Natural killer cell (primary cell): ENCODE measurements around the gene PLCXD1. TPM values are rescaled to one million over a fixed set of nuclear protein-coding genes. Genes with fewer than 3 reads are reported as not detected.

ENCODE experiments used
- ATAC-seq, 3 donors: fragments of 150-1000 bp in 2 of 3; fragments of 200-7000 bp in 1 of 3; cut with Tn5 transposase; 1 replicate in 1 of 3; 2 replicates in 2 of 3; pipeline ENCODE4 v1.10.0; 2021; ENCODE audit warnings: mild to moderate bottlenecking in 2 of 3, moderate library complexity in 2 of 3
- DNase-seq, 2 donors: peaks; one replicate each; pipeline versions ENCODE4 v3.0.0 to v3.0.0-alpha.2; 2013 to 2021; ENCODE audit warnings: mixed read lengths in 1 of 2
- H3K27ac ChIP-seq: one replicate; pipeline ENCODE4 v1.5.1; 2013; ENCODE audit warnings: mild to moderate bottlenecking, low read length
- H3K27me3 ChIP-seq: one replicate; pipeline ENCODE4 v1.6.1; 2013; ENCODE audit warnings: low read length; ENCODE audit not compliant: control insufficient read depth, insufficient read depth
- H3K36me3 ChIP-seq: one replicate; pipeline ENCODE4 v1.6.1; 2013; ENCODE audit warnings: low read length; ENCODE audit not compliant: control insufficient read depth, insufficient read depth
- H3K4me1 ChIP-seq: one replicate; pipeline ENCODE4 v1.6.1; 2013; ENCODE audit warnings: low read length; ENCODE audit not compliant: control insufficient read depth, insufficient read depth
- H3K4me3 ChIP-seq: one replicate; pipeline ENCODE4 v1.5.1; 2013; ENCODE audit warnings: low read length
- H3K9me3 ChIP-seq: one replicate; pipeline ENCODE4 v1.6.1; 2013; ENCODE audit warnings: low read length; ENCODE audit not compliant: control insufficient read depth, insufficient read depth
- H3K27ac Mint-ChIP-seq, 2 donors: one replicate each; pipeline ENCODE4 v1.8.0; 2022; ENCODE audit warnings: mild to moderate bottlenecking in 2 of 2, mixed read lengths in 2 of 2, moderate library complexity in 1 of 2
- H3K27me3 Mint-ChIP-seq, 2 donors: one replicate each; pipeline ENCODE4 v1.8.0; 2022; ENCODE audit warnings: low read depth in 2 of 2, mixed read lengths in 2 of 2
- H3K36me3 Mint-ChIP-seq: one replicate; pipeline ENCODE4 v1.8.0; 2022; ENCODE audit warnings: mixed read lengths
- H3K4me1 Mint-ChIP-seq, 2 donors: one replicate each; pipeline ENCODE4 v1.8.0; 2022; ENCODE audit warnings: mixed read lengths in 2 of 2
- H3K4me3 Mint-ChIP-seq: one replicate; pipeline ENCODE4 v1.8.0; 2022; ENCODE audit warnings: mild to moderate bottlenecking, moderate library complexity, mixed read lengths
- H3K9me3 Mint-ChIP-seq, 2 donors: one replicate each; pipeline ENCODE4 v1.8.0; 2022; ENCODE audit warnings: mixed read lengths in 2 of 2
- WGBS: methylation state at CpG from one replicate; pipeline ENCODE4 v1.1.7; 2013; ENCODE audit warnings: missing lambda C conversion rate; ENCODE audit not compliant: insufficient coverage; 5-methylcytosine and 5-hydroxymethylcytosine counted together
- intact Hi-C: fragments of 100-400 bp; cut with micrococcal nuclease; formaldehyde crosslinking; loops from one replicate; pipeline ENCODE4 v1.14.2; 2022
- total RNA-seq, 4 donors: library from RNA; stranded (reverse); fragments of 120-200 nt in 1 of 4; gene quantifications; one replicate each; pipeline versions ENCODE4 v1.2.3 to v1.2.4, GENCODE V29; 2013 to 2022
- TF ChIP-seq, protein P1 (sequence below): fragments of 200-600 bp; IDR thresholded peaks from one replicate; pipeline ENCODE4 v1.8.0; 2022; ENCODE audit warnings: antibody characterized with exemption

PLCXD1 gene
- total RNA-seq, 3 donors from 2014 or later (not counting 1 experiment from before 2014, with no cell fraction given) = 16.3 to 20.9 (median 16.6) TPM

- no peaks in the 10 kb centered on the region for H3K36me3 Mint-ChIP-seq
- ATAC-seq (no peak), DNase-seq (peak in 1 of 2 donors; percentile 11)
- peaks cover 0 to 2% of the 10 kb centered on the region in 2 donors for H3K4me1 Mint-ChIP-seq
- no peaks in the 10 kb centered on the region for H3K36me3 ChIP-seq
- intact Hi-C loops = loop anchor here (10.0 kb wide), 1 partner anchor 65 kb away; no protein-coding TSS in a partner anchor
- 80% methylated on average over 14 of the region's 24 CpGs for WGBS
- no peak overlapping the region for H3K4me3 Mint-ChIP-seq
- no peaks in the 10 kb centered on the region for H3K4me1 ChIP-seq
- H3K27ac ChIP-seq = no peak overlapping the region
- H3K27ac Mint-ChIP-seq = no peak overlapping the region
- peaks cover 2 to 3% of the 10 kb centered on the region in 2 donors for H3K9me3 Mint-ChIP-seq
- H3K9me3 ChIP-seq = no peaks in the 10 kb centered on the region
- no peak overlapping the region for H3K4me3 ChIP-seq
- TF ChIP-seq, protein P1, sequence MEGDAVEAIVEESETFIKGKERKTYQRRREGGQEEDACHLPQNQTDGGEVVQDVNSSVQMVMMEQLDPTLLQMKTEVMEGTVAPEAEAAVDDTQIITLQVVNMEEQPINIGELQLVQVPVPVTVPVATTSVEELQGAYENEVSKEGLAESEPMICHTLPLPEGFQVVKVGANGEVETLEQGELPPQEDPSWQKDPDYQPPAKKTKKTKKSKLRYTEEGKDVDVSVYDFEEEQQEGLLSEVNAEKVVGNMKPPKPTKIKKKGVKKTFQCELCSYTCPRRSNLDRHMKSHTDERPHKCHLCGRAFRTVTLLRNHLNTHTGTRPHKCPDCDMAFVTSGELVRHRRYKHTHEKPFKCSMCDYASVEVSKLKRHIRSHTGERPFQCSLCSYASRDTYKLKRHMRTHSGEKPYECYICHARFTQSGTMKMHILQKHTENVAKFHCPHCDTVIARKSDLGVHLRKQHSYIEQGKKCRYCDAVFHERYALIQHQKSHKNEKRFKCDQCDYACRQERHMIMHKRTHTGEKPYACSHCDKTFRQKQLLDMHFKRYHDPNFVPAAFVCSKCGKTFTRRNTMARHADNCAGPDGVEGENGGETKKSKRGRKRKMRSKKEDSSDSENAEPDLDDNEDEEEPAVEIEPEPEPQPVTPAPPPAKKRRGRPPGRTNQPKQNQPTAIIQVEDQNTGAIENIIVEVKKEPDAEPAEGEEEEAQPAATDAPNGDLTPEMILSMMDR = no peak
- no peaks in the 10 kb centered on the region for H3K27me3 ChIP-seq
- no peaks in the 10 kb centered on the region for H3K27me3 Mint-ChIP-seq
Measured at GRCh38 chrX:340121-340520, 58.9 kb downstream of the PLCXD1 start.

DNA sequence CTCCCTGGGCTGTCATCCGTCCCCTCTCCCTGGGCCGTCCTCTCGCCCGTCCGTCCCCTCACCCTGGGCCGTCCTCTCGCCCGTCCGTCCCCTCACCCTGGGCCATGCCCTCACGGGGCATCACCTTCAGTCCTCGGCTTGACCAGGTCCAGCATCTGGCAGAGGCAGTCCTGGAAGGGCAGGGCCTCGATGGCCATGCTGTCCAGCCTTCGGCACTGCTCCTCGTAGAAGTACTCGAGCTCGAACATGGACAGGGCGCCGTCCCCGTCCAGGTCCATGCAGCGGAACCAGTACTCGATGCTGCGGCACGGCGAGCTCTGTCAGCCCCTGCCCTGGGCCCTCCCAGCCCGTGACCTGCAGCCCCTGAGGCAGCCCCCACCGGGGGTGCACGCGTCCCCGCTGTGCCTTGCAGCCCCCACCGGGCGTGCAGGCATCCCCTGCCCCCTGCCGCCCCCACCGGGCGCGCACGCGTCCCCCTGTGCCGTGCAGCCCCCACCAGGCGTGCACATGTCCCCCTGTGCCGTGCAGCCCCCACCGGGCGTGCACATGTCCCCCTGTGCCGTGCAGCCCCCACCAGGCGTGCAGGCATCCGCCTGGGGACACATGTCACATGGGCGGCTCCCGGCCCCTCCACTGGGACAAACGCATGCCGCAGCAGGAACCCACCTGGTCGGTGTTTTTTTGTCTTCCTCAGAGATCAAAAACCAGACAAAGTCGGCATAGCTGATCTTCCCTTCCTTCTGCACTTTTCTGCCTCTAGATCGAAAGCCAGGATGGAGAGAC, 59.7 kb downstream of the PLCXD1 start:
- no peaks in the 10 kb centered on the region for H3K27me3 ChIP-seq
- Mint-ChIP-seq H3K4me3 (no peak overlapping the region), H3K4me1 (peaks cover 0 to 5% of the 10 kb centered on the region in 2 donors), H3K9me3 (peaks cover 2 to 3% of the 10 kb centered on the region in 2 donors), H3K36me3 (no peaks in the 10 kb centered on the region), H3K27ac (no peak overlapping the region), H3K27me3 (no peaks in the 10 kb centered on the region)
- ATAC-seq = no peak
- H3K27ac ChIP-seq = no peak overlapping the region
- WGBS = 95% methylated on average over 50 of the region's 52 CpGs
- H3K4me1 ChIP-seq = no peaks in the 10 kb centered on the region
- TF ChIP-seq, protein P1 = no peak
- DNase-seq = peak in 1 of 2 donors; percentile 13
- H3K4me3 ChIP-seq = no peak overlapping the region
- H3K36me3 ChIP-seq = no peaks in the 10 kb centered on the region
- H3K9me3 ChIP-seq = no peaks in the 10 kb centered on the region
- intact Hi-C loops = loop anchor here (10.0 kb wide), 1 partner anchor 64 kb away; no protein-coding TSS in a partner anchor

GRCh38 chrX:341541-342101, 60.4 kb downstream of the PLCXD1 start:
- no peaks in the 10 kb centered on the region for H3K27me3 Mint-ChIP-seq

More at GRCh38 chrX:341541-342101, 60.4 kb downstream of the PLCXD1 start:
- no peaks in the 10 kb centered on the region for H3K4me1 ChIP-seq
- H3K4me3 Mint-ChIP-seq = no peak overlapping the region
- H3K36me3 ChIP-seq = no peaks in the 10 kb centered on the region
- peaks cover 2 to 3% of the 10 kb centered on the region in 2 donors for H3K9me3 Mint-ChIP-seq
- no peak overlapping the region for H3K4me3 ChIP-seq
- WGBS = 97% methylated on average over 34 of the region's 36 CpGs
- no peaks in the 10 kb centered on the region for H3K27me3 ChIP-seq
- TF ChIP-seq, protein P1 = no peak
- ATAC-seq (no peak), DNase-seq (peak in 1 of 2 donors; percentile 10)
- no peaks in the 10 kb centered on the region for H3K9me3 ChIP-seq
- H3K27ac ChIP-seq = no peak overlapping the region
- intact Hi-C loops = loop anchor here (10.0 kb wide), 1 partner anchor 63 kb away; no protein-coding TSS in a partner anchor
- no peaks in the 10 kb centered on the region for H3K36me3 Mint-ChIP-seq
- H3K27ac Mint-ChIP-seq = peak overlapping the region in 1 of 2 donors; percentile 38
- H3K4me1 Mint-ChIP-seq = peaks cover 0 to 5% of the 10 kb centered on the region in 2 donors
